Aorta (tissue), 5 donors: ENCODE results near the gene DLG4. TPM values are rescaled to one million over a fixed set of nuclear protein-coding genes. Genes with fewer than 3 reads are reported as not detected.

Source experiments
- ATAC-seq: fragments of 200-7000 bp; cut with Tn5 transposase; one replicate; pipeline ENCODE4 v1.9.1; 2022; ENCODE audit warnings: moderate library complexity; ENCODE audit not compliant: low FRiP score
- DNase-seq, 2 donors: peaks; one replicate each; pipeline ENCODE4 v3.0.0-alpha.2; 2020
- H3K27ac ChIP-seq, 2 donors: one replicate each; pipeline ENCODE4 v1.5.1; 2013; ENCODE audit warnings: low read length in 2 of 2, mild to moderate bottlenecking in 2 of 2, moderate library complexity in 2 of 2, control low read depth in 1 of 2, inconsistent platforms in 1 of 2, low read depth in 1 of 2
- H3K27me3 ChIP-seq, 2 donors: one replicate each; pipeline ENCODE4 v1.6.1; 2013; ENCODE audit warnings: control low read depth in 1 of 2, low read length in 1 of 2, mild to moderate bottlenecking in 1 of 2, moderate library complexity in 1 of 2; ENCODE audit not compliant: insufficient read depth in 2 of 2, control insufficient read depth in 1 of 2
- H3K36me3 ChIP-seq, 2 donors: one replicate each; pipeline ENCODE4 v1.6.1; 2013; ENCODE audit warnings: control low read depth in 1 of 2, low read length in 1 of 2, mild to moderate bottlenecking in 1 of 2; ENCODE audit not compliant: insufficient read depth in 2 of 2, control insufficient read depth in 1 of 2
- H3K4me1 ChIP-seq, 2 donors: one replicate each; pipeline ENCODE4 v1.6.1; 2013; ENCODE audit warnings: low read length in 2 of 2, control low read depth in 1 of 2, mild to moderate bottlenecking in 1 of 2, moderate library complexity in 1 of 2; ENCODE audit not compliant: insufficient read depth in 2 of 2, control insufficient read depth in 1 of 2
- H3K4me3 ChIP-seq, 2 donors: one replicate each; pipeline ENCODE4 v1.5.1; 2013; ENCODE audit warnings: low read length in 2 of 2, control low read depth in 1 of 2, mild to moderate bottlenecking in 1 of 2
- H3K9me3 ChIP-seq: one replicate; pipeline ENCODE4 v1.6.1; 2013; ENCODE audit warnings: mild to moderate bottlenecking, low read length; ENCODE audit not compliant: control insufficient read depth
- WGBS, 2 donors: extraction: QIAGEN DNeasy Blood & Tissue Kit; methylation state at CpG; one replicate each; pipeline ENCODE4 v1.1.7; 2013; 5-methylcytosine and 5-hydroxymethylcytosine counted together
- intact Hi-C, 2 donors: fragments of 100-400 bp; cut with DNase I; formaldehyde crosslinking; loops; one replicate each; pipeline versions ENCODE4 v1.14.2 to v1.15.0; 2022
- polyA plus RNA-seq, 2 donors: library from polyadenylated mRNA; stranded (reverse); fragments of 200-250 nt; gene quantifications; one replicate each; pipeline ENCODE4 v1.2.3, GENCODE V29; 2013
- total RNA-seq, 2 donors: library from RNA; stranded (reverse); fragmentation: NEBNext Ultra II Directional; extraction: Animal tissue kit (Norgen Biotek cat#: 25700); gene quantifications; one replicate each; pipeline ENCODE4 v1.2.1, GENCODE V29; 2021
- donor health status: healthy with polysubstance abuse.
- donor health status: Bipolar disorder and iron deficiency.
- donor health status: DM: no; HTN: no; CAD: no.
- donor health status: DM: no; HTN: no; CAD: no.
- donor health status: DM: yes; HTN: yes; CAD: no.

Gene DLG4
- total and polyA plus RNA-seq, 4 donors = 6.6 to 54.7 (median 19.4) TPM

DNA sequence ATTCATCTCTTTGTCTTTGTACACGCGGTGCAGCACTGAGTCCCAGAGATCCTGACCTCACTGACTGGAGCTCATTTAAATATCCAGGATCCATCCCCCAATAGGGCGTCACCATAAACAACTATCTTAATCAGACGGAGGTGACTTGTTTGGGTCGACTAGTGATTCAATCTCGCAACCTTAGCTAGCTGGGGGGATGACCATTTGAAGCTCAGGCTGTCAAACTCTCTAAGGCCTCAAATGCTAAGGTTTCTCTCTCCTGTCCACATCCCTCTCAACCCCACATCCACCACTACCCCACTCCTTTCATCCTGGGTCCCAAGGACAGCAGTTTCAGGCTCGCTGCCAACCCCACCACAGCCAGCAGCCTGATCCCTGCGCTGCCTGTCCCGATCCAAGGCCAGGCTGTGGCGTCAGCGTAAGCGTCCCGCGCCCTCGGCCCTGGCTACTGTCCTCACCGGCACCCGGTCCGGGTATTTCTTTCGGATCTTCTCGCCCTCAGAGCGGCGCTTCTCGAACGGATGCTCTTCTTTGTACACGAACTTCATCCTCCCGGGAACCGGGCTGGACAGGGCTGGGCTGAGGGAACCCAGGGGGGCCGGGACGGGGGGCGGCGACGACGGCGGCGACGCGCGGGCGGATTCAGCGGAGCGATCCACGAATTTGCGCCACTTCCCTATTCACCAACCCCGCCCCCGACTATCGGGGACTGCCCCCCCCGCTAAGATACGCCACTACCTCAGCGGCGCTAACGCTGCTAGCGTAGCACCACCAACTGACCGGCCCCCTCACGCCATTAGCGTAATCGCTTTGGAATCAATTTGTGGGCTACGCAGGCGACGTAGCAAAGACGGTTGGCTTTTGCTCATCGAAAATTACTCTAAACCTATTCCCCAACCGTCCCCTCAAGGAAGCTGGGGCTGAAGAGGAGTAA lies 22.4 kb upstream of the DLG4 start, which contains the start of gene GABARAP:
GABARAP (minus strand) TSS at position 667 of the 934 bp plus-strand sequence; CDS start at position 548, 119 bp downstream.
- intact Hi-C loops = no loop called here
- Histone ChIP-seq H3K4me1 (peaks cover 0 to 3% of the 10 kb centered on the region in 2 donors), H3K27ac (peak within 1 kb of the TSS; percentile 72 to 96), H3K36me3 (peaks cover 0 to 2% of the 10 kb centered on the region in 2 donors), H3K4me3 (peak within 1 kb of the TSS; percentile 48 to 51), H3K27me3 (no peaks in the 10 kb centered on the region), H3K9me3 (no peaks in the 10 kb centered on the region)
- DNase-seq = peak; percentile 96 to 98
- 0 to 1% methylated on average over 58 to 62 of the region's 62 CpGs for WGBS, 2 donors
- ATAC-seq = peak; percentile 90

DNA sequence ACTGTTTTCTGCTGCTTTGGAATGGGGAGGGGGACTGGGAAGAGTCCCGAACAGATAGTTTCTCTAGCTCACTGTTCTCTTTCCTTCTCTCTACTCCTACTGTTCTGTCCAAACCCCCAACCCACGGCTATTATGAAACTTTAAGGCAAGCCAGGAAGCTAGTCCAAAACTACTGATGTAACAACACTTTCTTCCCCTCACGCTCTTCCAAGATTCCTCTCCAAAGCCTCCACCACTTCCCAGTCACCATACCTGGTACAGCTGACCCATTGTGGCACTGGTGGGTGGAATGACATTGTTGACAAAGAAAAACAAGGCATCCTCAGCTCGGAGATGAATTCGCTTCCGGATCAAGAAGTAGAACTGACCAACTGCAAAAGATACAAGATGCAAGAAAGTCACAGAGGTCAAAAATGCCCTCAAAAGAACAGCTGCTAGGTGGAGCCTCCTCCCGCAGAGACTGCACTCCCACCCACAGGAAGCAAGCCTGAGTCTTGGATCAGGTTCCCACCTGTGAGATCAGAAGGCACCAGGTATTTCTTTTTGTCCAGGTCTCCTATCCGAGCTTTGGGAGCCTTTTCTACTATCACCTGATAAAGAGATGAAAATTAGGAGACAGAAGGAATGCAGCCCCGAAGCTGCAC lies 21.6 kb upstream of the DLG4 start:
- intact Hi-C loops = no loop called here
- peaks cover 0 to 2% of the 10 kb centered on the region in 2 donors for H3K36me3 ChIP-seq
- ATAC-seq (no peak), DNase-seq (no peak)
- 27 to 28% methylated on average over 9 of the region's 9 CpGs for whole genome bisulfite sequencing, 2 donors
- H3K4me3 ChIP-seq = peak overlapping the region; percentile 29 to 48
- H3K27ac ChIP-seq = peak overlapping the region in 1 of 2 donors; percentile 38
- H3K4me1 ChIP-seq = peaks cover 0 to 3% of the 10 kb centered on the region in 2 donors
- H3K9me3 ChIP-seq = no peaks in the 10 kb centered on the region
- H3K27me3 ChIP-seq = no peaks in the 10 kb centered on the region

DNA sequence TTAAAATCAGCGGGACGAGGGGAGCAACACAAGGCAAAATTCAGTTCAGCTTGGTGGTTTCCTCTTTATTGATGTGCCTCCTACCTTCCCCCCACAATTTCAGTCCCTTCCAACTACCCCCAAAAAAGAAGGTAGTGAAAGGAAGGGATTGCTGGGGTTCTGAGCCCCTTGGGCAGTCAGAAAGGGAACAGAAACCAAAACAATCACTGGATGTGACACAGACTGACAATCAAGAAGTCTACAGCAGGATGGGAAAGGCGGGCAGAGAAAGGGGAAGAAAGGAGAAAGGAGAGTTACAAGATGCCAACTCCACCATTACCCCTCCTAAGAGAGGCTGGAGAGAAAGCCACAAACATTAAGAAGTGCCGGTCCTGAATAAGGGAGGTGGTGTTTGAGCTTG lies 20.7 kb upstream of the DLG4 start:
- Histone ChIP-seq H3K4me3 (no peak overlapping the region), H3K4me1 (peaks cover 0 to 3% of the 10 kb centered on the region in 2 donors), H3K36me3 (no peaks in the 10 kb centered on the region), H3K27ac (no peak overlapping the region), H3K9me3 (no peaks in the 10 kb centered on the region), H3K27me3 (no peaks in the 10 kb centered on the region)
- DNase-seq (no peak), ATAC-seq (no peak)
- intact Hi-C loops = no loop called here
- 64 to 71% methylated on average over 4 of the region's 4 CpGs for WGBS, 2 donors

DNA sequence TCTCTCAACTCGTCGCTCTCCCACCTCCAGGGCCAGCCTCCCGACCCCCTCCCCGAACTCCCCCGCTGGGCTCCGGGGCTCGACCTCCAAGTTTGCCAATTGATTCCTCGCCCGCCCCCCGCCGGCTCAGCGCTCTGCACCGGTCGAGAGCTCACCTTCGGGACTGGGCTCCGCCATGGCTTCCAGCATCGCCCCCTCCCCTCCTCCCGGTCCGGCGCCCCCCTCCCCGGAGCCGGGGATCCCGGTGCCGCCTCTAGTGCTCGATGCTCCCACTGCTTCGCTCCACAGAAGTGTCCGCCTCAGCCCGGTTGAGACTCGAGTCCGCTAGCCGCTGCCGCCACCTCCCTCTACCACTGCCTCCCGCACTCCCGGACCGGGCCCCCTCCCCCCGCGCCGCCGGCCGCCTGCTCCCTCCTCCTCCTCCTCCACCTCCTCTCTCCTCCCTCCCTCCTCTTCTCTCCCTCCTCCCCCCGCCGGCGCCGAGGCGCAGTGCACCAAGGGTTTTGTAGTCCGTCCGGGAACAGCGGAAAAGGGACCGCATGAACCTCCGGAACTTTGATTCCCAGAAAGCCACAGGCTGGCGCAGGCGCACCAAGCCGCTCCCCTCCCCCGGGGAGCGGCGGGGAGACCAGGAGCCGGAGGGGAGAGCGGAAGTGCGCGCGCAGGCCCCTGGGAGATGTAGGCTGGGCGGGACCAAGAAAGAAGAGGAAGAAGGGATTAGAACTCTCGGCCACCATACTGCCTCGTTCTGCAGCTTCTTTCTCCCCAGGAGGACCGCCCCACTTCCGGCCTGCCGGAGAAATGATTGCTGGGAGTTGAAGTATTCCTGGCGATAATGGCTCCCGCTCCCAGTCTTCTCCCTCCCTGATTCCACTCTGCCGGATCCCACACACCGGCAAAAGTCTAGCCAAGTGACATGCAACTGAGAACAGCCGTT lies 19.7 kb upstream of the DLG4 start, which contains the start of gene PHF23:
PHF23 (minus strand) TSS at position 367 of the 937 bp plus-strand sequence; CDS start at position 189, 178 bp downstream.
- H3K27me3 ChIP-seq = no peaks in the 10 kb centered on the region
- peaks cover 0 to 3% of the 10 kb centered on the region in 2 donors for H3K4me1 ChIP-seq
- H3K27ac ChIP-seq = peak within 1 kb of the TSS; percentile 20 to 66
- intact Hi-C loops = no loop called here
- peak; percentile 99 for DNase-seq
- WGBS, 2 donors = 1% methylated on average over 61 to 72 of the region's 72 CpGs
- H3K9me3 ChIP-seq = no peaks in the 10 kb centered on the region
- peak; percentile 88 for ATAC-seq
- H3K4me3 ChIP-seq = peak within 1 kb of the TSS; percentile 93 to 96
- no peaks in the 10 kb centered on the region for H3K36me3 ChIP-seq

DNA sequence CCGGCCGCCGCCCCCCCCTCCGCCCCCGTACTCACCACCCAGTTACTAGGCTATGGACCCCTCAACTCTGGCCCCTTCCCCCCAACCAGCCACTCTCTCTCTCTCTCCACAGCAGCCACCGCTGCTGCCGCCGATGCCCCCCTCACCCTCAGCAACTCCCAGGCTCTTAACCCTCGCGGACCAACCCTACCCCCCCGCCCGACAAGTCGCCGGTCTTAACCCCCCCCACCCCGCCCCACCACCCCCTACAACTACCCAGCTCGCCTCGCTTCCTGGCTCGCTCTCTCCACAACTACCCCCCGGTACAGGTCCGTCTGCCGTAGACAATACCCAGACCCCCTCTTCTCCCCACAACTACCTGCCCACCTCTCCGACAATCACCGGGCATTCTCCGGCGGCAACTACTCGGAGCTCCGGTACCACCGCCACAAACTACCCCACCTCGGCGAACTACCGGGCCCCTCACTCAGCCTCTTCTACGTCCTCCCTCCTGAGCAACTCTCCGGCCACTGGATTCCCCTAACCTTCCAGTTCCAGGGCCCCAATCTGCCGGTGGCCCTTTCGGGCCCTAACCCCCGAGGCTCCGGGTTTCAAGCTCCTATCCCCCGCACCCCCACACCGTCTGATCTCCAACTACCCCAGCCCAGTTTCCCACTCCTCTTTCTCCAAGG lies 18.9 kb upstream of the DLG4 start:
- Histone ChIP-seq H3K9me3 (no peaks in the 10 kb centered on the region), H3K36me3 (no peaks in the 10 kb centered on the region), H3K4me3 (peak overlapping the region; percentile 93 to 96), H3K27me3 (no peaks in the 10 kb centered on the region), H3K4me1 (peaks cover 0 to 3% of the 10 kb centered on the region in 2 donors), H3K27ac (peak overlapping the region; percentile 20 to 66)
- WGBS, 2 donors = 1% methylated on average over 28 to 39 of the region's 39 CpGs
- intact Hi-C loops = no loop called here
- DNase-seq = peak in 1 of 2 donors; percentile 57
- ATAC-seq = no peak

DNA sequence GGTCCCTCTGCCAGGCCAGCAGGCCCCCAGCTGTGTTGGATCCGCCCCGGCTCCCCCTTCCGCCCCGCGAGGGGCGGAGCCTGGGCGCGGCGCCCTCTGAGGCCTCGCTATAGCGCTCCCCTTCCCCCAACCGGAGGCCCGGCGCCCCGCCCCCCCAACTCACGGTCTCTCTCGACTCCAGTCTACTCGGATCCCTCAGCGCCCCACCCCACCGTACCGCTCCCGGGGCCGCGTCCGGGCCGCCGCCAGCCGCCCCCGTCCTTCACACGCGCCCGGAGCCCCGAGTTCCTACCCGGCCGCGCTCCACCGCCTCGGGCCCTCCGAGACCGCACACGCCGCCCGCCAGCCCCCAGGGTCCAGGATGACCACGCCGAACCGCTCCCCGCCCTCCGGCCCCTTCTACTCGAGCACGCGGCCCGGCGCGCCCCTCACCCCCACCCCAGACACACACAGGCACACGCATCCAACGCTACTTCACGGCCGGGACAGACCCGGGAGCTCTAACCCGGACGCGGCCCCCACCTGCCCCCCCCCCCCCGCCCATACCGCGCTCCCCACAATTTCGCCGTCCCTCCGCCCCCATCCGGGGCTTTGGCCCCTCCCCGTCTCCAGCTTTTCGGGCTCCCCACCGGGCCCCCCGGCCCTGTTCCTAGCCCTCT lies 18.3 kb upstream of the DLG4 start:
- Histone ChIP-seq H3K9me3 (no peaks in the 10 kb centered on the region), H3K36me3 (no peaks in the 10 kb centered on the region), H3K27ac (peak overlapping the region in 1 of 2 donors; percentile 28), H3K4me1 (peaks cover 0 to 3% of the 10 kb centered on the region in 2 donors), H3K27me3 (no peaks in the 10 kb centered on the region), H3K4me3 (peak overlapping the region; percentile 93 to 96)
- DNase-seq = peak; percentile 90 to 95
- intact Hi-C loops = no loop called here
- no peak for ATAC-seq
- 1 to 3% methylated on average over 44 to 73 of the region's 73 CpGs for WGBS, 2 donors

DNA sequence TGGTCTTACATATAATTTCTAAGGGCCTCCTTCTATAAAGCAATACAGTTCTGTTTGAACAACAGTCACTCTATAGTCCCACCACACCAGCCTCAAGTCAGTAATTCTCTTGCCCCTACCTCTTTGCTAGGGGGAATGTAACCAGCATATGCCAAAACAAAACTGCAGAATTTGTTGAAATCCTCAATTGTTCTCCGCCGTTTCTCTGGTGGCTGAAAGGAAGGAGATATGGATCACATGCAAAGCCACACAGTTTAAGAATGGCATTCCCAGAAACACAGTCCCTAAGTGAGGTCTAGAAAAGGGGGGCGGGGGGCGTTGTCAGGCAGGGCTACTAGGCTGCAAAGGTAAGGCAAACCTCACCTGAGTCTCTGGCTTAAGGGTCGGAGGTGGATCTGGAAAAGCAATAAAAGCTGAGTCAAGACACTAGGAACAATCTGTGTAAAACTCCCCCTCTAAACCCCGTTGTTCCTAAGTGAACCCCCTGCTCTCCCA lies 17.7 kb upstream of the DLG4 start:
- no peaks in the 10 kb centered on the region for H3K9me3 ChIP-seq
- intact Hi-C loops = no loop called here
- no peaks in the 10 kb centered on the region for H3K27me3 ChIP-seq
- ATAC-seq (no peak), DNase-seq (no peak)
- H3K27ac ChIP-seq = peak overlapping the region in 1 of 2 donors; percentile 48
- no peaks in the 10 kb centered on the region for H3K36me3 ChIP-seq
- WGBS, 2 donors = 31% methylated on average over 6 of the region's 6 CpGs
- H3K4me1 ChIP-seq = peaks cover 0 to 3% of the 10 kb centered on the region in 2 donors
- H3K4me3 ChIP-seq = peak overlapping the region in 1 of 2 donors; percentile 93
